IMR-90 (cell line): ENCODE data around the gene TJP3. TPM values are rescaled to one million over a fixed set of nuclear protein-coding genes. Genes with fewer than 3 reads are reported as not detected.

Source experiments
- ATAC-seq: fragments of 200-7000 bp; cut with Tn5 transposase; 2 replicates; pipeline ENCODE4 v1.9.1; 2020; ENCODE audit warnings: low read depth, mild to moderate bottlenecking, moderate library complexity
- BruUV-seq: library from RNA; stranded (reverse); fragments of 400-500 nt; replicated peaks from 2 replicates; lab custom pipeline; 2021; lab: Mats Ljungman, UMichigan
- CTCF ChIA-PET: fragments of 300-600 bp; formaldehyde crosslinking; extraction: SDS; loops from one replicate; lab custom pipeline; 2021; ENCODE audit warnings: antibody characterized with exemption; lab: Yijun Ruan, JAX
- POLR2A ChIA-PET: fragments of 300-600 bp; sonication (Branson Sonifier 250); formaldehyde crosslinking; loops from one replicate; lab custom pipeline; 2022; ENCODE audit warnings: antibody characterized with exemption; ENCODE audit not compliant: unreplicated experiment; lab: Charles Lee
- DNase-seq: peaks from one replicate; pipeline ENCODE4 v3.0.0; 2013
- H2AFZ ChIP-seq: replicated peaks from 2 replicates; pipeline ENCODE3; 2013; ENCODE audit warnings: low read length, mild to moderate bottlenecking; ENCODE audit not compliant: poor library complexity
- H2AK5ac ChIP-seq: 2 replicates; pipeline ENCODE4 v1.6.1; 2013; ENCODE audit warnings: low read depth, low read length, inconsistent platforms
- H2AK9ac ChIP-seq: replicated peaks from 2 replicates; pipeline ENCODE3; 2013; ENCODE audit warnings: mild to moderate bottlenecking, low read depth, low read length, moderate library complexity; ENCODE audit not compliant: poor library complexity
- H2BK120ac ChIP-seq: 2 replicates; pipeline ENCODE4 v1.6.1; 2013; ENCODE audit warnings: low read depth, low read length, inconsistent platforms
- H2BK15ac ChIP-seq: 3 replicates; pipeline ENCODE4 v1.6.1; 2013; ENCODE audit warnings: low read depth, low read length, inconsistent platforms
- H2BK20ac ChIP-seq: 2 replicates; pipeline ENCODE4 v1.6.1; 2013; ENCODE audit warnings: low read depth, mild to moderate bottlenecking, inconsistent platforms, low read length, moderate library complexity
- H2BK5ac ChIP-seq: 2 replicates; pipeline ENCODE4 v1.6.1; 2013; ENCODE audit warnings: mild to moderate bottlenecking, low read depth, low read length, inconsistent platforms; ENCODE audit not compliant: poor library complexity, severe bottlenecking
- H3K14ac ChIP-seq: replicated peaks from 2 replicates; pipeline ENCODE4 v1.6.1; 2013; ENCODE audit warnings: low read depth, low read length, inconsistent platforms
- H3K18ac ChIP-seq: 2 replicates; pipeline ENCODE4 v1.6.1; 2013; ENCODE audit warnings: low read depth, low read length, control low read depth
- H3K23ac ChIP-seq: 2 replicates; pipeline ENCODE4 v1.6.1; 2013; ENCODE audit warnings: low read depth, low read length, inconsistent platforms
- H3K27ac ChIP-seq: 2 replicates; pipeline ENCODE4 v1.5.1; 2013; ENCODE audit warnings: mild to moderate bottlenecking, control low read depth, low read length; ENCODE audit not compliant: insufficient read depth
- H3K27me3 ChIP-seq: 2 replicates; pipeline ENCODE4 v1.6.1; 2013; ENCODE audit warnings: low read length; ENCODE audit not compliant: control insufficient read depth, insufficient read depth
- H3K36me3 ChIP-seq: 2 replicates; pipeline ENCODE4 v1.6.1; 2013; ENCODE audit warnings: low read length, mixed read lengths; ENCODE audit not compliant: control insufficient read depth, insufficient read depth
- H3K4ac ChIP-seq: 2 replicates; pipeline ENCODE4 v1.6.1; 2013; ENCODE audit warnings: low read depth, low read length, inconsistent platforms
- H3K4me1 ChIP-seq: 2 replicates; pipeline ENCODE4 v1.6.1; 2013; ENCODE audit warnings: low read length, mixed read lengths; ENCODE audit not compliant: control insufficient read depth, insufficient read depth
- H3K4me2 ChIP-seq: 2 replicates; pipeline ENCODE4 v1.6.1; 2013; ENCODE audit warnings: low read depth, mild to moderate bottlenecking, control low read depth, low read length, moderate library complexity
- H3K4me3 ChIP-seq: 2 replicates; pipeline ENCODE4 v1.5.1; 2013; ENCODE audit warnings: low read depth, mild to moderate bottlenecking, control low read depth, low read length, moderate library complexity; ENCODE audit not compliant: insufficient read depth
- H3K56ac ChIP-seq: 2 replicates; pipeline ENCODE4 v1.6.1; 2013; ENCODE audit warnings: low read length, inconsistent platforms; ENCODE audit not compliant: insufficient read depth; ENCODE audit errors: extremely low read depth
- H3K79me1 ChIP-seq, 2 experiments: 2 replicates each; pipeline ENCODE4 v1.6.1; 2013; ENCODE audit warnings: low read length in 2 of 2, inconsistent platforms in 1 of 2, low read depth in 1 of 2
- H3K9ac ChIP-seq: 2 replicates; pipeline ENCODE4 v1.6.1; 2013; ENCODE audit warnings: low read depth, low read length, control low read depth
- H3K9me1 ChIP-seq: 2 replicates; pipeline ENCODE4 v1.6.1; 2013; ENCODE audit warnings: low read length, inconsistent platforms; ENCODE audit not compliant: insufficient read depth
- H3K9me3 ChIP-seq: 2 replicates; pipeline ENCODE4 v1.6.1; 2013; ENCODE audit warnings: low read length; ENCODE audit not compliant: control insufficient read depth, insufficient read depth
- H4K20me1 ChIP-seq: 2 replicates; pipeline ENCODE4 v1.6.1; 2013; ENCODE audit warnings: low read length, inconsistent platforms; ENCODE audit not compliant: insufficient read depth
- H4K5ac ChIP-seq: 2 replicates; pipeline ENCODE4 v1.6.1; 2013; ENCODE audit warnings: mild to moderate bottlenecking, low read depth, low read length, control low read depth
- H4K8ac ChIP-seq, 2 experiments: 2 replicates each; pipeline ENCODE4 v1.6.1; 2013; ENCODE audit warnings: low read depth in 2 of 2, low read length in 2 of 2, control low read depth in 1 of 2, inconsistent platforms in 1 of 2
- H4K91ac ChIP-seq: 2 replicates; pipeline ENCODE4 v1.6.1; 2013; ENCODE audit warnings: low read depth, low read length, inconsistent platforms; ENCODE audit not compliant: insufficient read depth
- BHLHE40 ChIP-seq: fragments of 150-350 bp; IDR thresholded peaks from 2 replicates; pipeline ENCODE4 v1.6.1; 2016; ENCODE audit warnings: mild to moderate bottlenecking, low read depth, low read length
- CEBPB ChIP-seq: IDR thresholded peaks from 2 replicates; pipeline ENCODE4 v1.6.1; 2012; ENCODE audit warnings: low read depth, low read length, improper control_type of control experiment
- CHD1 ChIP-seq: IDR thresholded peaks from 2 replicates; pipeline ENCODE4 v1.6.1; 2012; ENCODE audit warnings: low read depth, low read length, improper control_type of control experiment
- FOS ChIP-seq: fragments of 150-350 bp; IDR thresholded peaks from 2 replicates; pipeline ENCODE4 v1.6.1; 2016; ENCODE audit warnings: low read depth, low read length
- MAFK ChIP-seq: IDR thresholded peaks from 2 replicates; pipeline ENCODE4 v1.6.1; 2012; ENCODE audit warnings: low read depth, low read length, improper control_type of control experiment
- MAZ ChIP-seq: IDR thresholded peaks from 2 replicates; pipeline ENCODE4 v1.6.1; 2012; ENCODE audit warnings: low read depth, mild to moderate bottlenecking, low read length, improper control_type of control experiment, moderate library complexity, borderline replicate concordance
- MXI1 ChIP-seq: IDR thresholded peaks from 2 replicates; pipeline ENCODE4 v1.6.1; 2012; ENCODE audit warnings: low read depth, mild to moderate bottlenecking, low read length, moderate library complexity, borderline replicate concordance
- NFE2L2 ChIP-seq: fragments of 150-350 bp; IDR thresholded peaks from 2 replicates; pipeline ENCODE4 v1.6.1; 2016; ENCODE audit warnings: low read depth, mild to moderate bottlenecking, low read length
- POLR2A ChIP-seq: IDR thresholded peaks from 2 replicates; pipeline ENCODE4 v1.6.1; 2012; ENCODE audit warnings: mild to moderate bottlenecking, low read depth, low read length
- RAD21 ChIP-seq: IDR thresholded peaks from 2 replicates; pipeline ENCODE4 v1.6.1; 2012; ENCODE audit warnings: low read length, improper control_type of control experiment
- RCOR1 ChIP-seq: IDR thresholded peaks from 2 replicates; pipeline ENCODE4 v1.6.1; 2012; ENCODE audit warnings: mild to moderate bottlenecking, low read length, improper control_type of control experiment; ENCODE audit not compliant: insufficient replicate concordance
- RFX5 ChIP-seq: IDR thresholded peaks from 2 replicates; pipeline ENCODE4 v1.8.0; 2012; ENCODE audit warnings: low read depth, mild to moderate bottlenecking, low read length, moderate library complexity
- SMC3 ChIP-seq: fragments of 150-350 bp; IDR thresholded peaks from 2 replicates; pipeline ENCODE4 v1.6.1; 2016; ENCODE audit warnings: low read depth, mild to moderate bottlenecking, antibody characterized with exemption, low read length, moderate library complexity
- WGBS, 2 experiments: methylation state at CpG; one replicate each; pipeline versions ENCODE4 v1.1.5 to v1.1.7; 2013; ENCODE audit warnings: missing lambda C conversion rate in 2 of 2; ENCODE audit not compliant: insufficient read length in 1 of 2; ENCODE audit errors: extremely low coverage in 2 of 2; 5-methylcytosine and 5-hydroxymethylcytosine counted together
- dilution Hi-C: fragments of 300-500 bp; cut with HindIII; formaldehyde crosslinking; loops from one replicate; pipeline ENCODE4 v1.14.3; 2018; ENCODE audit warnings: low sequenced_read_pairs; ENCODE audit not compliant: unreplicated experiment
- in situ Hi-C: fragments of 300-500 bp; cut with MboI; formaldehyde crosslinking; loops from 3 replicates; pipeline ENCODE4 v1.14.3; 2019; ENCODE audit warnings: low sequenced_read_pairs, inconsistent platforms, mixed read lengths
- intact Hi-C: fragments of 100-400 bp; cut with micrococcal nuclease; formaldehyde crosslinking; loops from 2 replicates; pipeline ENCODE4 v1.10.0; 2022
- polyA plus RNA-seq, 3 experiments: library from polyadenylated mRNA; depleted of rRNA; stranded (reverse); fragments of >200 nt; gene quantifications; 2 replicates each; pipeline ENCODE4 v1.2.3, GENCODE V29; 2012; ENCODE audit warnings: low replicate concordance in 1 of 3
- total RNA-seq: library from RNA; depleted of rRNA; stranded (reverse); fragments of >200 nt; gene quantifications from 2 replicates; pipeline ENCODE4 v1.2.3, GENCODE V29; 2012
- TF ChIP-seq, protein P1 (sequence below): fragments of 150-350 bp; IDR thresholded peaks from 2 replicates; pipeline ENCODE4 v1.6.1; 2017; ENCODE audit warnings: mild to moderate bottlenecking, antibody characterized with exemption, low read length, low read depth
- TF ChIP-seq, protein P2 (sequence below): fragments of 150-350 bp; IDR thresholded peaks from 2 replicates; pipeline ENCODE4 v1.6.1; 2016; ENCODE audit warnings: low read depth, mild to moderate bottlenecking, low read length, moderate library complexity, borderline replicate concordance
- TF ChIP-seq, protein P3 (sequence below): conservative IDR thresholded peaks from 2 replicates; pipeline ENCODE4 v1.5.1; 2012; ENCODE audit warnings: mild to moderate bottlenecking, low read depth, low read length, improper control_type of control experiment

The TJP3 gene
- total and polyA plus RNA-seq, 2 of the 4 experiments (the other 2 are of a cell fraction): not detected

DNA sequence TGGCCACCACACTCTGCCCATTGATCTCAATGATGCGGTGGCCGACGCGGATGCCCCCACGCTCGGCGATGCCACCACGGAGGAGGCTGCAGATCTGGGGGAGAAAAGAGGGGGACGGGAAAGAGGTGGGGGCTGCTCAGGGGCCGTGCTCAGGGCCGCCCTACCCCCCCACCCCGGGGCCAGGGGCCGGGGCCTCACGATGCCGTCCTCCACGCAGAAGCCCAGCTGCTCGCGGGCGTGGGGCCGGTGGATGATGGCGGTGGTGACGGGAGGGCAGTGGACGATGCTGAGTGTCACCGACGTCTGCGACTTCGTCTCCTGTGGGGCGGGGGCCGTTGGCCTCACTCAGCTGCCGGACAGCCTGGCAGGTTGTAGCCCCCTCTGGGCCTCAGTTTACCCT is 43.1 kb downstream of the TJP3 start:
- no peak overlapping the region for H4K8ac ChIP-seq

More for the DNA sequence above, 43.1 kb downstream of the TJP3 start:
- Histone ChIP-seq H4K91ac (no peak overlapping the region), H2BK20ac (no peak overlapping the region), H3K9ac (no peak overlapping the region), H3K27me3 (peaks cover 2% of the 10 kb centered on the region; the same call in 1 of the 2 replicates), H2AK9ac (no peak overlapping the region), H4K20me1 (no peaks in the 10 kb centered on the region), H3K56ac (no peak overlapping the region), H3K79me1 (no peaks in the 10 kb centered on the region; a peak in 1 of 4 replicates), H2AK5ac (no peak overlapping the region), H3K14ac (no peak overlapping the region), H2BK15ac (no peak overlapping the region), H2AFZ (no peak overlapping the region), H3K4ac (no peak overlapping the region), H3K23ac (no peak overlapping the region), H4K5ac (no peak overlapping the region), H2BK5ac (no peak overlapping the region), H3K27ac (no peak overlapping the region), H3K9me3 (no peaks in the 10 kb centered on the region), H3K4me3 (no peak overlapping the region), H3K18ac (no peak overlapping the region), H3K36me3 (peaks cover 24% of the 10 kb centered on the region; the same call in 1 of the 2 replicates), H3K9me1 (no peaks in the 10 kb centered on the region), H3K4me2 (no peak overlapping the region), H2BK120ac (no peak overlapping the region), H3K4me1 (no peaks in the 10 kb centered on the region)
- DNase-seq: no peak
- intact Hi-C loops: no loop called here
- no peak for ATAC-seq
- ChIA-PET POLR2A (interaction anchor here (1.0 kb wide), 1 partner anchor 12 kb away, joined by 3 read pairs; the partner anchor contains the start of gene MRPL54), CTCF (no interaction called here)
- WGBS, 2 experiments: 88% methylated on average over 8 of the region's 30 CpGs; no CpG with 5 or more reads in 1 of the 2 experiments
- in situ Hi-C loops: no loop called here
- no TSS peak for BruUV-seq
- dilution Hi-C loops: no loop called here
- TF ChIP-seq RAD21: no peak
- no peak for TF ChIP-seq RCOR1
- TF ChIP-seq BHLHE40: no peak
- TF ChIP-seq RFX5: no peak
- no peak for TF ChIP-seq MXI1
- TF ChIP-seq MAFK: no peak
- TF ChIP-seq, protein P1, sequence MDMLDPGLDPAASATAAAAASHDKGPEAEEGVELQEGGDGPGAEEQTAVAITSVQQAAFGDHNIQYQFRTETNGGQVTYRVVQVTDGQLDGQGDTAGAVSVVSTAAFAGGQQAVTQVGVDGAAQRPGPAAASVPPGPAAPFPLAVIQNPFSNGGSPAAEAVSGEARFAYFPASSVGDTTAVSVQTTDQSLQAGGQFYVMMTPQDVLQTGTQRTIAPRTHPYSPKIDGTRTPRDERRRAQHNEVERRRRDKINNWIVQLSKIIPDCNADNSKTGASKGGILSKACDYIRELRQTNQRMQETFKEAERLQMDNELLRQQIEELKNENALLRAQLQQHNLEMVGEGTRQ: no peak
- no peak for TF ChIP-seq CEBPB
- no peak for TF ChIP-seq NFE2L2
- no peak for TF ChIP-seq FOS
- no peak for TF ChIP-seq CHD1
- TF ChIP-seq POLR2A: no peak
- no peak for TF ChIP-seq MAZ
- TF ChIP-seq SMC3: no peak
- TF ChIP-seq, protein P2, sequence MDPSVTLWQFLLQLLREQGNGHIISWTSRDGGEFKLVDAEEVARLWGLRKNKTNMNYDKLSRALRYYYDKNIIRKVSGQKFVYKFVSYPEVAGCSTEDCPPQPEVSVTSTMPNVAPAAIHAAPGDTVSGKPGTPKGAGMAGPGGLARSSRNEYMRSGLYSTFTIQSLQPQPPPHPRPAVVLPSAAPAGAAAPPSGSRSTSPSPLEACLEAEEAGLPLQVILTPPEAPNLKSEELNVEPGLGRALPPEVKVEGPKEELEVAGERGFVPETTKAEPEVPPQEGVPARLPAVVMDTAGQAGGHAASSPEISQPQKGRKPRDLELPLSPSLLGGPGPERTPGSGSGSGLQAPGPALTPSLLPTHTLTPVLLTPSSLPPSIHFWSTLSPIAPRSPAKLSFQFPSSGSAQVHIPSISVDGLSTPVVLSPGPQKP: no peak
- TF ChIP-seq, protein P3, sequence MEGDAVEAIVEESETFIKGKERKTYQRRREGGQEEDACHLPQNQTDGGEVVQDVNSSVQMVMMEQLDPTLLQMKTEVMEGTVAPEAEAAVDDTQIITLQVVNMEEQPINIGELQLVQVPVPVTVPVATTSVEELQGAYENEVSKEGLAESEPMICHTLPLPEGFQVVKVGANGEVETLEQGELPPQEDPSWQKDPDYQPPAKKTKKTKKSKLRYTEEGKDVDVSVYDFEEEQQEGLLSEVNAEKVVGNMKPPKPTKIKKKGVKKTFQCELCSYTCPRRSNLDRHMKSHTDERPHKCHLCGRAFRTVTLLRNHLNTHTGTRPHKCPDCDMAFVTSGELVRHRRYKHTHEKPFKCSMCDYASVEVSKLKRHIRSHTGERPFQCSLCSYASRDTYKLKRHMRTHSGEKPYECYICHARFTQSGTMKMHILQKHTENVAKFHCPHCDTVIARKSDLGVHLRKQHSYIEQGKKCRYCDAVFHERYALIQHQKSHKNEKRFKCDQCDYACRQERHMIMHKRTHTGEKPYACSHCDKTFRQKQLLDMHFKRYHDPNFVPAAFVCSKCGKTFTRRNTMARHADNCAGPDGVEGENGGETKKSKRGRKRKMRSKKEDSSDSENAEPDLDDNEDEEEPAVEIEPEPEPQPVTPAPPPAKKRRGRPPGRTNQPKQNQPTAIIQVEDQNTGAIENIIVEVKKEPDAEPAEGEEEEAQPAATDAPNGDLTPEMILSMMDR: no peak
